ENCODE results near the gene DCST1. TPM values are rescaled to one million over a fixed set of nuclear protein-coding genes. Genes with fewer than 3 reads are reported as not detected.

Gene DCST1
- polyA plus RNA-seq, 1 experiment = not detected

- peaks cover 38% of the 10 kb centered on the region for H3K27me3 ChIP-seq (ENCODE audit: control insufficient read depth, insufficient read depth, low read length)
- H3K4me3 ChIP-seq (ENCODE audit: low read depth, low read length) = no peak overlapping the region
- no peak for TF ChIP-seq CTCF (IDR thresholded peaks at IDR 0.05; ENCODE audit: low read depth, low read length)
- no peak overlapping the region for H3K27ac ChIP-seq (ENCODE audit: low read depth, low read length)
- POLR2A ChIA-PET = no interaction called here
- no peak for DNase-seq (ENCODE audit: low read depth, low spot score)
- no peaks in the 10 kb centered on the region; the same call in 1 of the 2 replicates for H3K9me3 ChIP-seq (ENCODE audit: control insufficient read depth, insufficient read depth, low read length)
- CTCF ChIA-PET = interaction anchor here (0.8 to 2.4 kb wide), 5 partner anchors 10 to 97 kb away, joined by 3 to 16 read pairs (median 6); partner anchors contain the start of gene KRTCAP2
Observed at GRCh38 chr1:155075535-155075934, 41.9 kb downstream of the DCST1 start.

GRCh38 chr1:155076371-155076770 is 42.7 kb downstream of the DCST1 start:
- no peak overlapping the region for H3K27ac ChIP-seq (ENCODE audit: low read depth, low read length)
- DNase-seq (ENCODE audit: low read depth, low spot score) = no peak
- H3K27me3 ChIP-seq (ENCODE audit: control insufficient read depth, insufficient read depth, low read length) = peaks cover 46% of the 10 kb centered on the region
- H3K9me3 ChIP-seq (ENCODE audit: control insufficient read depth, insufficient read depth, low read length) = no peaks in the 10 kb centered on the region; the same call in 1 of the 2 replicates
- CTCF ChIA-PET = interaction anchor here (1.3 to 2.4 kb wide), 3 partner anchors 9 to 97 kb away, joined by 6 to 16 read pairs (median 7); partner anchors contain the start of gene KRTCAP2
- H3K4me3 ChIP-seq (ENCODE audit: low read depth, low read length) = no peak overlapping the region
- POLR2A ChIA-PET = interaction anchor here (1.1 kb wide), 1 partner anchor 340 kb away, joined by 6 read pairs; no protein-coding TSS in a partner anchor
- no peak for TF ChIP-seq CTCF (IDR thresholded peaks at IDR 0.05; ENCODE audit: low read depth, low read length)

- H3K9me3 ChIP-seq (ENCODE audit: control insufficient read depth, insufficient read depth, low read length) = no peaks in the 10 kb centered on the region; the same call in 1 of the 2 replicates
- POLR2A ChIA-PET = no interaction called here
- H3K27ac ChIP-seq (ENCODE audit: low read depth, low read length) = no peak overlapping the region
- no peak for DNase-seq (ENCODE audit: low read depth, low spot score)
- CTCF ChIA-PET = interaction anchor here (0.9 to 2.1 kb wide), 2 partner anchors 14 to 26 kb away, joined by 3 to 7 read pairs; partner anchors contain the start of gene ADAM15
- H3K27me3 ChIP-seq (ENCODE audit: control insufficient read depth, insufficient read depth, low read length) = peaks cover 54% of the 10 kb centered on the region
- no peak overlapping the region for H3K4me3 ChIP-seq (ENCODE audit: low read depth, low read length)
- TF ChIP-seq CTCF (IDR thresholded peaks at IDR 0.05; ENCODE audit: low read depth, low read length) = no peak
Observed at GRCh38 chr1:155077346-155077745, 43.7 kb downstream of the DCST1 start.

- Histone ChIP-seq H3K27ac (ENCODE audit: low read depth, low read length) (no peak overlapping the region), H3K27me3 (ENCODE audit: control insufficient read depth, insufficient read depth, low read length) (peaks cover 60% of the 10 kb centered on the region), H3K9me3 (ENCODE audit: control insufficient read depth, insufficient read depth, low read length) (no peaks in the 10 kb centered on the region; the same call in 1 of the 2 replicates), H3K4me3 (ENCODE audit: low read depth, low read length) (no peak overlapping the region)
- POLR2A ChIA-PET = interaction anchor here (1.1 to 1.3 kb wide), 2 partner anchors 14 to 95 kb away, joined by 3 to 4 read pairs; partner anchors contain the start of gene KRTCAP2
- TF ChIP-seq CTCF (IDR thresholded peaks at IDR 0.05; ENCODE audit: low read depth, low read length) = no peak
- CTCF ChIA-PET = interaction anchor here (0.9 to 2.1 kb wide), 2 partner anchors 14 to 95 kb away, joined by 3 to 10 read pairs; partner anchors contain the start of gene KRTCAP2
- DNase-seq (ENCODE audit: low read depth, low spot score) = no peak
Observed at GRCh38 chr1:155077758-155078445, 44.3 kb downstream of the DCST1 start.
